Measurements from ENCODE around the gene HPX. TPM values are rescaled to one million over a fixed set of nuclear protein-coding genes. Genes with fewer than 3 reads are reported as not detected.

HPX gene
- total RNA-seq, 4 donors from 2014 or later: 0.29 to 28.6 (median 1.1) TPM; not detected in 1

- intact Hi-C loops (cut with DNase I; ENCODE audit: low total_unique reads): no loop called here
- Histone ChIP-seq H3K27ac (no peak overlapping the region), H3K9me3 (no peaks in the 10 kb centered on the region), H3K27me3 (no peaks in the 10 kb centered on the region), H3K4me1 (no peaks in the 10 kb centered on the region), H3K36me3 (no peaks in the 10 kb centered on the region), H3K4me3 (no peak overlapping the region)
- no peak for DNase-seq
- TF ChIP-seq CTCF (IDR thresholded peaks at IDR 0.05): no peak
- no peak for TF ChIP-seq POLR2A (IDR thresholded peaks at IDR 0.05)
These were observed 17.0 kb upstream of the HPX start for GRCh38 chr11:6457581-6458320.

GRCh38 chr11:6456361-6457073 is 15.7 kb upstream of the HPX start:
- Histone ChIP-seq H3K27me3 (no peaks in the 10 kb centered on the region), H3K4me1 (no peaks in the 10 kb centered on the region), H3K4me3 (no peak overlapping the region), H3K27ac (no peak overlapping the region), H3K36me3 (no peaks in the 10 kb centered on the region), H3K9me3 (no peaks in the 10 kb centered on the region)
- DNase-seq: no peak
- intact Hi-C loops (cut with DNase I; ENCODE audit: low total_unique reads): no loop called here
- TF ChIP-seq CTCF (IDR thresholded peaks at IDR 0.05): no peak
- no peak for TF ChIP-seq POLR2A (IDR thresholded peaks at IDR 0.05)

DNA sequence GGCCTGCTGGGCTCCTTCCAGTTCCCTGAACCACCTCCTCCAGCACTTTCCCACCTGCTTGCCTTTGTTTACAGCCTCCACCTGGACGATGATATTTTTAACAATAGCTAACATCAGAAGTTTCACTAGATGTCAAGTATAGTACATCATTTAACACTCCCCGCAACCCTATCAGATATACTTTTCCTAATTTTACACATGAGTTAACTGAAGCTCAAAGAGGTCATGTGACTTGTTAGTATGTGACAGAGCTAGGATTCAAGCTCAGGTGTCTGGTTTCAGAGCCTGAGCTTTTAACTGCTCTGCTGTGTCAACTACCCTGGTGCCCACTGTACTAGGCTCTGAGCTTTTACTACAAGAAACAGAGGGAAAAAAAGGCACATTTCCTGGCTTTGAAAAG is 14.3 kb upstream of the HPX start:
- no peak overlapping the region for H3K27ac ChIP-seq
- no peaks in the 10 kb centered on the region for H3K36me3 ChIP-seq
- H3K4me3 ChIP-seq: no peak overlapping the region
- H3K27me3 ChIP-seq: no peaks in the 10 kb centered on the region
- intact Hi-C loops (cut with DNase I; ENCODE audit: low total_unique reads): no loop called here
- TF ChIP-seq POLR2A (IDR thresholded peaks at IDR 0.05): no peak
- TF ChIP-seq CTCF (IDR thresholded peaks at IDR 0.05): no peak
- H3K9me3 ChIP-seq: no peaks in the 10 kb centered on the region
- no peaks in the 10 kb centered on the region for H3K4me1 ChIP-seq
- no peak for DNase-seq

DNA sequence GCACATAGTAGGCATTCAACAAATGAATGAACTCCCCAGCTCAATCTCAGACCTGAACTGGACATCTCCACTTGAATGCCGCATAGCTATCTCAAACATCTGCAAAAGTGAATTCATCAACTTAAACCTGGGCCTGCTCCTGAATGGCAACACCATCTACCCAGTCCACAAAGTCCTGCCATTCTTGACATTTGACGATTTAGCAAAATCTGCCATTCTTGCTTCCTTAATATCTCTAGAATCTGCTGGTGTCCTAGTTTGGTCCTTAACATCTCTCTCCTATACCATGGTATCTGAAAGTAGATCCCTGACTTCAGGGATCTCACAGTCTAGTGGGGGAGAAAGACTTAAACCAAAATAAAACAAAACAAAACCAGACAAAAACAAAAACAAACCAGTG is 12.4 kb upstream of the HPX start:
- Histone ChIP-seq H3K27ac (no peak overlapping the region), H3K36me3 (no peaks in the 10 kb centered on the region), H3K9me3 (no peaks in the 10 kb centered on the region), H3K4me1 (no peaks in the 10 kb centered on the region), H3K4me3 (no peak overlapping the region), H3K27me3 (no peaks in the 10 kb centered on the region)
- no peak for DNase-seq
- no peak for TF ChIP-seq POLR2A (IDR thresholded peaks at IDR 0.05)
- TF ChIP-seq CTCF (IDR thresholded peaks at IDR 0.05): no peak
- intact Hi-C loops (cut with DNase I; ENCODE audit: low total_unique reads): no loop called here

- H3K36me3 ChIP-seq: no peaks in the 10 kb centered on the region
- TF ChIP-seq POLR2A (IDR thresholded peaks at IDR 0.05) (no peak), CTCF (IDR thresholded peaks at IDR 0.05) (no peak)
- H3K9me3 ChIP-seq: no peaks in the 10 kb centered on the region
- H3K27me3 ChIP-seq: no peaks in the 10 kb centered on the region
- H3K4me3 ChIP-seq: no peak overlapping the region
- H3K27ac ChIP-seq: no peak overlapping the region
- no peak for DNase-seq
- H3K4me1 ChIP-seq: no peaks in the 10 kb centered on the region
- intact Hi-C loops (cut with DNase I; ENCODE audit: low total_unique reads): no loop called here
These were observed 11.4 kb upstream of the HPX start for GRCh38 chr11:6452219-6452618.
